Peyer's patch (tissue), 4 donors: Measurements from ENCODE around the gene CYP1B1. TPM values are rescaled to one million over a fixed set of nuclear protein-coding genes. Genes with fewer than 3 reads are reported as not detected.

Source experiments
- DNase-seq, 3 donors: peaks; one replicate each; pipeline ENCODE4 v3.0.0-alpha.2; 2017 to 2019
- H3K27ac ChIP-seq, 4 donors: fragments of 200-600 bp; sonication (generic); one replicate each; pipeline ENCODE4 v1.5.1; 2016 to 2019
- H3K27me3 ChIP-seq, 2 donors: fragments of 200-600 bp; sonication (generic); one replicate each; pipeline ENCODE4 v1.5.1; 2019
- H3K36me3 ChIP-seq, 3 donors: fragments of 200-600 bp; sonication (generic); one replicate each; pipeline ENCODE4 v1.5.1; 2016 to 2019
- H3K4me1 ChIP-seq, 4 donors: fragments of 200-600 bp; sonication (generic); one replicate each; pipeline ENCODE4 v1.5.1; 2016 to 2019
- H3K4me3 ChIP-seq, 4 donors: fragments of 200-600 bp; sonication (generic); 1 replicate in 3 of 4; 2 replicates in 1 of 4; pipeline ENCODE4 v1.5.1; 2016 to 2019; ENCODE audit warnings: mild to moderate bottlenecking in 1 of 4
- H3K9me3 ChIP-seq, 4 donors: fragments of 200-600 bp; sonication (generic); one replicate each; pipeline ENCODE4 v1.5.1; 2016 to 2019; ENCODE audit warnings: mild to moderate bottlenecking in 1 of 4
- POLR2A ChIP-seq, 2 donors: fragments of 450-650 bp; IDR thresholded peaks; one replicate each; pipeline ENCODE4 v1.5.1; 2017; ENCODE audit warnings: antibody characterized with exemption in 2 of 2, mild to moderate bottlenecking in 2 of 2, moderate library complexity in 2 of 2
- total RNA-seq, 4 donors: library from RNA; depleted of rRNA; stranded (reverse); fragments of >200 nt; gene quantifications; one replicate each; pipeline ENCODE4 v1.1.0, GENCODE V29; 2016
- TF ChIP-seq, protein P1 (sequence below), 6 experiments: fragments of 450-650 bp in 4 of 6; fragments of 200-600 bp in 2 of 6; sonication (generic) in 1 of 6; IDR thresholded peaks; one replicate each; pipeline ENCODE4 v1.5.1; 2017 to 2019; ENCODE audit warnings: antibody characterized with exemption in 6 of 6, mild to moderate bottlenecking in 3 of 6, moderate library complexity in 1 of 6

CYP1B1 gene
- total RNA-seq, 4 donors from 2014 or later: 4.9 to 16.5 (median 12.8) TPM

DNA sequence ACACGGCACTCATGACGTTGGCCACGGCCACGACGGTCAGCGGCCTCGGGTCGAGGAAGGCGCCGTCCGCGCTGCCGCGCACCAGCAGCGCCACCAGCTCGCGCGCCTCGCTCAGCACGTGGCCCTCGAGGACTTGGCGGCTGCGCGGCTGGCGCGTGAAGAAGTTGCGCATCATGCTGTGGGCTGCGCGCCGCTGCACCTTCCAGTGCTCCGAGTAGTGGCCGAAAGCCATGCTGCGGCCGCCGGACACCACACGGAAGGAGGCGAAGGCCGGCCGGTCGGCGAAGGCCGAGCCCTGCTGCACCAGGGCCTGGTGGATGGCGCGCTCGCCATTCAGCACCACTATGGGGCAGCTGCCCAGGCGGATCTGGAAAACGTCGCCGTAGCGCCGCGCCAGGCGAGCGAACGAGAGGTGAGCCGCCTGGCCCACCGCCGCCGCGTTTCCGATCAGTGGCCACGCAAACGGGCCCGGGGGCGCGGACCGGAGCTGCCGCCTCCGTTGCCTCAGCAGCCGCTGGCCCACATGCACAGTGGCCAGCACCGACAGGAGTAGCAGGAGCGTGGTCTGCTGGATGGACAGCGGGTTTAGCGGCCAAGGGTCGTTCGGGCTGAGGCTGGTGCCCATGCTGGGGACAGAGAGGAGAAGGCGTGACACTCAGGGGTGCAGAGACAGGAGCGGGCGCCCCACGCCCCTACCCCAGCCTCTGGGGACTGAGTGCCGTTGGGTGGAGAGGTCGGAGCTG lies 1.0 kb downstream of the CYP1B1 start:
- Histone ChIP-seq H3K4me3 (peak overlapping the region; percentile 6 to 63 (median 44)), H3K27me3 (peaks cover 0 to 14% of the 10 kb centered on the region in 2 donors), H3K27ac (peak overlapping the region in 2 of 4 donors; percentile 25 to 87)

DNA sequence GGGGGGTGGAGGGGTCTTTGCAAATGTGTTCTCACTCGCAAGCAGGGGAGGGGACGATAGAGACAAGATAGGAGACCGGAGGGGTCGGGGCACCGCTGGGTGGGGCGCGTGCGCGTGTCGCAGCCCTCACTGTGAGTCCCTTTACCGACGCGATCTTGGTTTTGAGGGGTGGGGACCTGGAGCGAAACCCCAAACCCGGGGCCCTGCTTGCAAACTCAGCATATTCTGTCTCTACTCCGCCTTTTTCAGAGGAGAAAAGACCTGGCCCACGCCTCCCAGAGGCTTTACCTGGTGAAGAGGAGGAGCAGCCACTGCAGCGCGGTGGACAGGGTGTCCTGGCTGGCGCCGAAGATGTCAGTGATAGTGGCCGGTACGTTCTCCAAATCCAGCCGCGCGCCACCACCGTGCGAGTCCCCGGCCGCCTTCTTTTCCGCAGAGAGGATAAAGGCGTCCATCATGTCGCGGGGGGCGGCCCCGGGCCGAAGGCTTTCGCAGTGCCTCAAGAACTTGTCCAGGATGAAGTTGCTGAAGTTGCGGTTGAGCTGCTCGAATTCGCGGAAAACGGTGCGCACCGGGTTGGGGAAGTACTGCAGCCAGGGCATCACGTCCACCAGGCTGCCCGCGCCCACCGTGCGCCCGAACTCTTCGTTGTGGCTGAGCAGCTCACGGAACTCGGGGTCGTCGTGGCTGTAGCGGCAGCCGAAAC lies 1.7 kb downstream of the CYP1B1 start:
- Histone ChIP-seq H3K27me3 (peaks cover 0 to 14% of the 10 kb centered on the region in 2 donors), H3K4me1 (peaks cover 0 to 36% (median 10%) of the 10 kb centered on the region in 4 donors), H3K4me3 (peak overlapping the region in 1 of 4 donors; percentile 63), H3K9me3 (peaks cover 0 to 4% (median 0%) of the 10 kb centered on the region in 4 donors), H3K36me3 (no peaks in the 10 kb centered on the region), H3K27ac (peak overlapping the region in 1 of 4 donors; percentile 87)
- TF ChIP-seq, protein P1, sequence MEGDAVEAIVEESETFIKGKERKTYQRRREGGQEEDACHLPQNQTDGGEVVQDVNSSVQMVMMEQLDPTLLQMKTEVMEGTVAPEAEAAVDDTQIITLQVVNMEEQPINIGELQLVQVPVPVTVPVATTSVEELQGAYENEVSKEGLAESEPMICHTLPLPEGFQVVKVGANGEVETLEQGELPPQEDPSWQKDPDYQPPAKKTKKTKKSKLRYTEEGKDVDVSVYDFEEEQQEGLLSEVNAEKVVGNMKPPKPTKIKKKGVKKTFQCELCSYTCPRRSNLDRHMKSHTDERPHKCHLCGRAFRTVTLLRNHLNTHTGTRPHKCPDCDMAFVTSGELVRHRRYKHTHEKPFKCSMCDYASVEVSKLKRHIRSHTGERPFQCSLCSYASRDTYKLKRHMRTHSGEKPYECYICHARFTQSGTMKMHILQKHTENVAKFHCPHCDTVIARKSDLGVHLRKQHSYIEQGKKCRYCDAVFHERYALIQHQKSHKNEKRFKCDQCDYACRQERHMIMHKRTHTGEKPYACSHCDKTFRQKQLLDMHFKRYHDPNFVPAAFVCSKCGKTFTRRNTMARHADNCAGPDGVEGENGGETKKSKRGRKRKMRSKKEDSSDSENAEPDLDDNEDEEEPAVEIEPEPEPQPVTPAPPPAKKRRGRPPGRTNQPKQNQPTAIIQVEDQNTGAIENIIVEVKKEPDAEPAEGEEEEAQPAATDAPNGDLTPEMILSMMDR (IDR thresholded peaks at IDR 0.05): no peak
- no peak for TF ChIP-seq POLR2A (IDR thresholded peaks at IDR 0.05)
- no peak for DNase-seq

More for the DNA sequence above, 1.0 kb downstream of the CYP1B1 start:
- no peak for DNase-seq
- Histone ChIP-seq H3K36me3 (no peaks in the 10 kb centered on the region), H3K4me1 (peaks cover 0 to 36% (median 10%) of the 10 kb centered on the region in 4 donors), H3K9me3 (peaks cover 0 to 4% (median 0%) of the 10 kb centered on the region in 4 donors)
- TF ChIP-seq, protein P1 (IDR thresholded peaks at IDR 0.05): no peak
- no peak for TF ChIP-seq POLR2A (IDR thresholded peaks at IDR 0.05)

DNA sequence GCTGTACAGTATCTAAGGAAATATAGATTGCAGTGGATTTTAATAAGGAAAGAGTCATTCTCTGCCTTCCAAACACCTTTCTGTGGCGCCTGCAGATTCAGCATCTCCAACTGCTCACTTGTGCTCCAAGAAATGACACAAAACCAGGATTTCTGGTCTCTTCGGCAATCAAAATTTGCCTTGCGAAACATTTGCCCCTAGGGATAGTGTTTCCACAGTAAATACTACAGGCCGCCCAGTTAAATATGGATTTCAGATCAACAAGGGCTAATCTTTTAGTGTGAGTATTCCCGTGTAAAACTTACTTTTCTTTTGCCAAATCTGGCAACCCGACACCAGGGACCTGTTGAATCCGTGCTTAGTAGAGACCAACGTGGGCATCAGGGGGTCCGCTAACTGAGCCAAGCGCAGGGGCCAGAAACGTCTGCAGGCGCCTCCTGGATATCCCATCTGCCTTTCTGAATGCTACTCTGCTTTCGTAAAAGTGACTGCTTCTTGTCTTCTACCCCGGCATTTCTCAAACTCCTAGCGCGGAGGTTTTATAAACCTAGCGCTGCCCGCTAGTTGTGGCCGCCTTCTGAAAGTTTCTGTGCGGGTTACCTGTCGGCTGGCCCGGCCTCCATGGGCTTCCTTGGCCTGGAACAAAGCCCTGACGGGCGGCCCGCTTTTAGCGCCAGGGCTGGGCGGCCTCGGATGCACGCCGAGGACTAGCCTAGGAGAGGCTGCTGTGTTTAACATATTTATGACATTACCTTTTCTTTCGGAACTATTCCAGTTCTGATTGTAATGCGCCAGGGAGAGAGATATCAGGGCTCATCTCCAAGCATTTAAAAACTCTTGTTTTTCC lies 2.5 kb downstream of the CYP1B1 start:
- Histone ChIP-seq H3K4me3 (peak overlapping the region in 1 of 4 donors; percentile 63), H3K27me3 (peaks cover 0 to 14% of the 10 kb centered on the region in 2 donors)

DNA sequence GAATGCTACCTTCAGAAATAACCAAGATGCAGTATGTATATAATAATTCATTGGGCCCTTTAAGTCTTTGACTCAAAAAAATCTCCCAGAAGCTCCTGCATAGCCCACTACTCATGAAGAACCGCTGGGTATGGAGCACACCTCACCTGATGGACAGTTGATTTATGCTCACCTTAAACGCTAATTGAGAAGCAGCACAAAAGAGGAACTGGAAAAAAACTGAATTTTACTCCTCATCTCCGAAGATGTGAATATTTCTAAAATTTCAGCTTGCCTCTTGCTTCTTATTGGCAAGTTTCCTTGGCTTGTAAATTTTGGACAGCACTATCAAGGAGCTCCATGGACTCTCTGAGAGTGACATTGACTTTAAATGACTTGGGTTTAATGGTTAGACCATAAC lies 5.5 kb downstream of the CYP1B1 start:
- no peak for TF ChIP-seq POLR2A (IDR thresholded peaks at IDR 0.05)
- TF ChIP-seq, protein P1 (IDR thresholded peaks at IDR 0.05): no peak
- no peaks in the 10 kb centered on the region for H3K36me3 ChIP-seq
- H3K4me1 ChIP-seq: peaks cover 0 to 16% (median 0%) of the 10 kb centered on the region in 4 donors
- DNase-seq: no peak
- H3K27me3 ChIP-seq: peaks cover 0 to 11% of the 10 kb centered on the region in 2 donors
- H3K9me3 ChIP-seq: peaks cover 0 to 4% (median 0%) of the 10 kb centered on the region in 4 donors
- H3K27ac ChIP-seq: no peak overlapping the region
- no peak overlapping the region for H3K4me3 ChIP-seq

More for the DNA sequence above, 2.5 kb downstream of the CYP1B1 start:
- no peak overlapping the region for H3K27ac ChIP-seq
- no peak for DNase-seq
- H3K9me3 ChIP-seq: peaks cover 0 to 4% (median 0%) of the 10 kb centered on the region in 4 donors
- no peaks in the 10 kb centered on the region for H3K36me3 ChIP-seq
- no peak for TF ChIP-seq POLR2A (IDR thresholded peaks at IDR 0.05)
- TF ChIP-seq, protein P1 (IDR thresholded peaks at IDR 0.05): no peak
- peaks cover 0 to 36% (median 10%) of the 10 kb centered on the region in 4 donors for H3K4me1 ChIP-seq

DNA sequence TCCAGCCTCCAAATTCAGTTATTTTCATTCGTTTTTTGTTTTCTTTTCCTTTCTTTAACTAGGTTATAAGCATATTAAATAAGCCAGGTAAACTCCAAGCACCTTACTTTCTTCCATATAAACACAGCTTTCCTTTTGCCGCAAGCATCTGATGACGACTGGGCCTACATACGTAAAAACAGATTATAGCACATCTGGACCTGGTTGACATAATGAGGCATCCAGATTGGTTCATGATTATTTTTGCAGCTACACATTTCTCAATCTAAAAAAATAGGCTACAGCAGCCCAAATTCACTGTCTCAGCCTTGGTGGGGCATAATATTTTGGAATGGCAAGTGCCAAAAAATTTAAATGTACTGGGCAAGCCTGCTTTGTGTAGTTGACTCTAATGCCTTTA lies 7.7 kb downstream of the CYP1B1 start:
- DNase-seq: no peak
- H3K4me3 ChIP-seq: no peak overlapping the region
- TF ChIP-seq, protein P1 (IDR thresholded peaks at IDR 0.05): no peak
- TF ChIP-seq POLR2A (IDR thresholded peaks at IDR 0.05): no peak
- no peaks in the 10 kb centered on the region for H3K9me3 ChIP-seq
- no peaks in the 10 kb centered on the region for H3K4me1 ChIP-seq
- no peak overlapping the region for H3K27ac ChIP-seq
- no peaks in the 10 kb centered on the region for H3K36me3 ChIP-seq
- H3K27me3 ChIP-seq: no peaks in the 10 kb centered on the region
